ENCODE data around the gene TP73.

DNA sequence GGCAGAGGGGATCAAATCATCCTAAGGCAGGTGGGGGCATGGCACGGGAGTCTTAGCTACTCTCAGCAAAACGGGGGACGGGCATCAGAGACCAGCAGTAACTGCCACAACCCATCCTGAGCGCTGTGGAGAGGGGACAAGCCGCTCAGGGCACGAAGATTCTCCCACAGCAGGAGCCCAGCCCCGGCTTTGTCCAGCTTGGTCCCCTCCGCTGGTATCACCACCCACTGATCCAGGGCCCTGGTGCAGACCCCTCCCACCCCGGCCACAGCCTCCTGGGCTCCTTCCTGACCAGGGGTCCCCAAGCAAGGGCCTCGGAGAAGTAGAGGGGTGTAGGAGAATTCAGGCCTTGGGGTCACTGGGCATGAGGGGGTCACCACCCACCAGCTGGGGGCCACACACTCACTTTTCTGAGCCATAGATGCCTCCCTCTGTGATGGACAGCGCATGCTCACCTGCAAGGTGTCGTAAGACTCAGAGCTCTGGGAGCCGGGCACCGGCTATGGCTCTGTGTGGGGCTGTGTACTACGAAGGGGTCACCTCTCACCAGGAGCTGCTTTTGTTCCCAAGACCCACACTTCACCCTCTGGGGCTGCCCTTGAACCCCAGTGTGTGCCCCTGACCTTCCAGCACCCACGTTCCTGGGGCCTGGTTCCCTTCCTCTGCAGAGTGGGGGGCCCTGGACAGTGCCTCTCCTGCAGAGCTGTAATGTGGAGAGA is 117.9 kb downstream of the TP73 start:
- TF ChIP-seq POLR2A (IDR thresholded peaks at IDR 0.05), result no peak
- TF ChIP-seq, protein P1, sequence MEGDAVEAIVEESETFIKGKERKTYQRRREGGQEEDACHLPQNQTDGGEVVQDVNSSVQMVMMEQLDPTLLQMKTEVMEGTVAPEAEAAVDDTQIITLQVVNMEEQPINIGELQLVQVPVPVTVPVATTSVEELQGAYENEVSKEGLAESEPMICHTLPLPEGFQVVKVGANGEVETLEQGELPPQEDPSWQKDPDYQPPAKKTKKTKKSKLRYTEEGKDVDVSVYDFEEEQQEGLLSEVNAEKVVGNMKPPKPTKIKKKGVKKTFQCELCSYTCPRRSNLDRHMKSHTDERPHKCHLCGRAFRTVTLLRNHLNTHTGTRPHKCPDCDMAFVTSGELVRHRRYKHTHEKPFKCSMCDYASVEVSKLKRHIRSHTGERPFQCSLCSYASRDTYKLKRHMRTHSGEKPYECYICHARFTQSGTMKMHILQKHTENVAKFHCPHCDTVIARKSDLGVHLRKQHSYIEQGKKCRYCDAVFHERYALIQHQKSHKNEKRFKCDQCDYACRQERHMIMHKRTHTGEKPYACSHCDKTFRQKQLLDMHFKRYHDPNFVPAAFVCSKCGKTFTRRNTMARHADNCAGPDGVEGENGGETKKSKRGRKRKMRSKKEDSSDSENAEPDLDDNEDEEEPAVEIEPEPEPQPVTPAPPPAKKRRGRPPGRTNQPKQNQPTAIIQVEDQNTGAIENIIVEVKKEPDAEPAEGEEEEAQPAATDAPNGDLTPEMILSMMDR (IDR thresholded peaks at IDR 0.05), result no peak
